Ishikawa (cell line): ENCODE results near the gene YY2.

Experiments used
- CEBPB ChIP-seq: IDR thresholded peaks from 2 replicates; pipeline ENCODE4 v1.6.1; 2012
- CREB1 ChIP-seq: IDR thresholded peaks from 2 replicates; pipeline ENCODE4 v1.6.1; 2012; ENCODE audit warnings: low read depth
- EGR1 ChIP-seq: IDR thresholded peaks from 2 replicates; pipeline ENCODE4 v1.6.1; 2012
- EP300 ChIP-seq: IDR thresholded peaks from 2 replicates; pipeline ENCODE4 v1.6.1; 2012; ENCODE audit warnings: borderline replicate concordance
- FOXM1 ChIP-seq: IDR thresholded peaks from 2 replicates; pipeline ENCODE4 v1.6.1; 2012; ENCODE audit warnings: low read depth, borderline replicate concordance
- NFIC ChIP-seq: IDR thresholded peaks from 2 replicates; pipeline ENCODE4 v1.6.1; 2012
- RAD21 ChIP-seq: IDR thresholded peaks from 2 replicates; pipeline ENCODE4 v1.6.1; 2012; ENCODE audit warnings: low read depth
- TAF1 ChIP-seq: IDR thresholded peaks from 2 replicates; pipeline ENCODE4 v1.6.1; 2012; ENCODE audit warnings: low read depth, mild to moderate bottlenecking
- TCF12 ChIP-seq: IDR thresholded peaks from 2 replicates; pipeline ENCODE4 v1.6.1; 2012; ENCODE audit warnings: low read depth
- TEAD4 ChIP-seq: IDR thresholded peaks from 2 replicates; pipeline ENCODE4 v1.6.1; 2012
- YY1 ChIP-seq: IDR thresholded peaks from 2 replicates; pipeline ENCODE4 v1.6.1; 2012; ENCODE audit warnings: low read depth
- ZBTB7A ChIP-seq: IDR thresholded peaks from 2 replicates; pipeline ENCODE4 v1.6.1; 2012; ENCODE audit warnings: low read depth
- TF ChIP-seq, protein P1 (sequence below): IDR thresholded peaks from 2 replicates; pipeline ENCODE4 v1.6.1; 2012
- TF ChIP-seq, protein P2 (sequence below): IDR thresholded peaks from 2 replicates; pipeline ENCODE4 v1.6.1; 2012; ENCODE audit warnings: low read depth, mild to moderate bottlenecking
- TF ChIP-seq, protein P3 (sequence below): IDR thresholded peaks from 2 replicates; pipeline ENCODE4 v1.6.1; 2012

YY2 gene

DNA sequence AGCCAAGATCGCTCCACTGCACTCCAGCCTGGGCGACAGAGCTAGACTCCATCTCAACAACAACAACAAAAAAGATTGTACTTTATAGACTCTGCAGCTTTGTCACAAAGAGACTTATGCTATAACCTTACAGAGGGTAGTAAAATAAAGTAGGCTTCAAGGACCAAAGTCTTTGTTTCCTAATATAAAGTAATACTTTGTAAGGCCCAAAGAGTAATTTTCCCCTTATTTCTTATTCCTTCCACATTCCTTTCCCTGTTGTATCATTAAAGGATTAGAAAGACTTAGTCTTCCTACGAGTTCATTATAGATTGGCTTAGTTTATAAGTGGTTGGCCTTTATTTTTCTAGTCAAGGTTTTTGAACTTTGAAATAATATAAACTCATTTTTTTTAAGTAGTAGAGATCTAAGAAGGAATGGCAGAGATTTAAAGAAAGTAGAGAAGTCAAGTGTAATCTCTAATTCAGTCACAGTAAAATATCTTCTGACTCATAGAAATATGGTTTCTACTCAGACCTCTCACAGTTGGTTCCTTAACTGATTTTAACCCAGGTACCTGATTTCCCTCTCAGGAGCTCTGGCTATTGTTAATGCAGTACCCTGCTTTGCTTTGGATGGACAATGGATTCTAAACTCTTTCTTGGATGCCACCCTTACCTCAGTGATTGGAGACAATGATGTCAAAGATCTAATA is 26.2 kb downstream of the YY2 start:
- no peak for TF ChIP-seq EP300

DNA sequence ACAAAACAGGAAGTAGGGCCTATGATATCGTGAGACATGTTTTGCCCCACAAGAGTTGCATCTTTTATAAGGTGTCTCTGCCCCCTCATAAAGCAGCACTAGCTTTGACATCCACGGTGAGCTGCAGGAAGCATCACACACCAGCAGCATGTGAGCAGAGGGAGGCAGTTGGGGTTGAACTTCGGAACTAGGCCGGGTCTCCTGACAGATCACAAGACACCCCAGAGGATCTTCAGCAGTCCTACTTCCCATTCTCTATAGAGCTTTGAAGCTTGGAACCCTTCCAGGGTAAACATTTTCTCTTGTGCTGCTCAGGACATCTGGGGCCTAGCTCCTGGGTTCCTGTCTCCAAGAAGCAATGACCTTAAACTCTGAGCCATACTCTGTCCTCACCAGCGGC is 27.5 kb downstream of the YY2 start:
- TF ChIP-seq, protein P1, sequence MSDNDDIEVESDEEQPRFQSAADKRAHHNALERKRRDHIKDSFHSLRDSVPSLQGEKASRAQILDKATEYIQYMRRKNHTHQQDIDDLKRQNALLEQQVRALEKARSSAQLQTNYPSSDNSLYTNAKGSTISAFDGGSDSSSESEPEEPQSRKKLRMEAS, result no peak
- no peak for TF ChIP-seq ZBTB7A
- TF ChIP-seq TCF12, result no peak
- TF ChIP-seq EP300, result no peak
- no peak for TF ChIP-seq CEBPB

DNA sequence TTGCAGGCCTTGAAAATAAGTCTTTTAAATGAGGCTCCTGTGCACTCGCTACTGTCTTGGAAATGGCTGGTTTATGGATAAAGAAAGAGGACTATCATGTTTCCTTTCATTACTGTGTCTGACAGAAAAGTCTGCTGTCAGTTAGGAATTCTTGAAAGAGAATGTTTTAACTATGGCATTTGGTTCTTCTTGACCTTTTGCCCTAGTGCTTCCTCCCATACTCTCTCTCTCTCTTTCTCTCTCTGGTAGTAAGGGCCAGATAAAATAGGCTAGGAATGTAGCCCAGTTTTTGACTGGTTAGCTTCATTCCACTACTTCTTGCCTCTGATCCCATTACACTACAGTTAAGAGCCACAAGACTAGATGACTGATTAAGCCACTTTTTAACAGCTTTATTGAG is 29.8 kb downstream of the YY2 start:
- TF ChIP-seq TEAD4 (no peak), FOXM1 (no peak), CREB1 (no peak), NFIC (no peak), ZBTB7A (no peak), RAD21 (no peak), EGR1 (no peak), YY1 (no peak), TAF1 (no peak), CEBPB (no peak), EP300 (no peak), TCF12 (no peak)
- TF ChIP-seq, protein P1, result no peak
- TF ChIP-seq, protein P2, sequence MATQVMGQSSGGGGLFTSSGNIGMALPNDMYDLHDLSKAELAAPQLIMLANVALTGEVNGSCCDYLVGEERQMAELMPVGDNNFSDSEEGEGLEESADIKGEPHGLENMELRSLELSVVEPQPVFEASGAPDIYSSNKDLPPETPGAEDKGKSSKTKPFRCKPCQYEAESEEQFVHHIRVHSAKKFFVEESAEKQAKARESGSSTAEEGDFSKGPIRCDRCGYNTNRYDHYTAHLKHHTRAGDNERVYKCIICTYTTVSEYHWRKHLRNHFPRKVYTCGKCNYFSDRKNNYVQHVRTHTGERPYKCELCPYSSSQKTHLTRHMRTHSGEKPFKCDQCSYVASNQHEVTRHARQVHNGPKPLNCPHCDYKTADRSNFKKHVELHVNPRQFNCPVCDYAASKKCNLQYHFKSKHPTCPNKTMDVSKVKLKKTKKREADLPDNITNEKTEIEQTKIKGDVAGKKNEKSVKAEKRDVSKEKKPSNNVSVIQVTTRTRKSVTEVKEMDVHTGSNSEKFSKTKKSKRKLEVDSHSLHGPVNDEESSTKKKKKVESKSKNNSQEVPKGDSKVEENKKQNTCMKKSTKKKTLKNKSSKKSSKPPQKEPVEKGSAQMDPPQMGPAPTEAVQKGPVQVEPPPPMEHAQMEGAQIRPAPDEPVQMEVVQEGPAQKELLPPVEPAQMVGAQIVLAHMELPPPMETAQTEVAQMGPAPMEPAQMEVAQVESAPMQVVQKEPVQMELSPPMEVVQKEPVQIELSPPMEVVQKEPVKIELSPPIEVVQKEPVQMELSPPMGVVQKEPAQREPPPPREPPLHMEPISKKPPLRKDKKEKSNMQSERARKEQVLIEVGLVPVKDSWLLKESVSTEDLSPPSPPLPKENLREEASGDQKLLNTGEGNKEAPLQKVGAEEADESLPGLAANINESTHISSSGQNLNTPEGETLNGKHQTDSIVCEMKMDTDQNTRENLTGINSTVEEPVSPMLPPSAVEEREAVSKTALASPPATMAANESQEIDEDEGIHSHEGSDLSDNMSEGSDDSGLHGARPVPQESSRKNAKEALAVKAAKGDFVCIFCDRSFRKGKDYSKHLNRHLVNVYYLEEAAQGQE, result no peak
- TF ChIP-seq, protein P3, sequence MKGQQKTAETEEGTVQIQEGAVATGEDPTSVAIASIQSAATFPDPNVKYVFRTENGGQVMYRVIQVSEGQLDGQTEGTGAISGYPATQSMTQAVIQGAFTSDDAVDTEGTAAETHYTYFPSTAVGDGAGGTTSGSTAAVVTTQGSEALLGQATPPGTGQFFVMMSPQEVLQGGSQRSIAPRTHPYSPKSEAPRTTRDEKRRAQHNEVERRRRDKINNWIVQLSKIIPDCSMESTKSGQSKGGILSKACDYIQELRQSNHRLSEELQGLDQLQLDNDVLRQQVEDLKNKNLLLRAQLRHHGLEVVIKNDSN, result no peak

DNA sequence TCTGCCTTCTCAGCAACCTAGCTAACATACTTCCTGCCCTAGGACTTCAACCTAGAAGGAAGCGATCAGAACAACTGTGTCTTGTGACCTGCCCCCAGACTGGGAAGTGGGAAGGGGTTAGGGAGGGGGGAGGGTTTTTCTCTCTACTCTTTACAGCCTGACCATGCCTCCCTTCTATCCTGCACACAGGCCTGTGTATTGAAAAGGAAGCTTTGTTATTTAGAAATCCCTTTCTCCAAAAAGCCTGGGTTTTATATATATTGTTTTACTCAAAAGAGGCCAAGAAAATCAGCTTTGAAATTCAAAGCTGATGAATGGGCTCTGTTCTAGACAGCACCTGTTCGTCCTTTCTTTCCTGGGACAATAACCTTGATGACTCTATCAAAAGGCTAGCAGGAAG is 49.5 kb downstream of the YY2 start:
- TF ChIP-seq, protein P1, result no peak
- no peak for TF ChIP-seq YY1
- TF ChIP-seq RAD21, result no peak
- no peak for TF ChIP-seq EGR1
- no peak for TF ChIP-seq FOXM1
- TF ChIP-seq TCF12, result no peak
- TF ChIP-seq CEBPB, result no peak
- TF ChIP-seq TAF1, result no peak
- TF ChIP-seq NFIC, result no peak
- TF ChIP-seq, protein P3, result no peak
- no peak for TF ChIP-seq ZBTB7A
- no peak for TF ChIP-seq CREB1
- no peak for TF ChIP-seq TEAD4
- no peak for TF ChIP-seq EP300
- TF ChIP-seq, protein P2, result no peak

DNA sequence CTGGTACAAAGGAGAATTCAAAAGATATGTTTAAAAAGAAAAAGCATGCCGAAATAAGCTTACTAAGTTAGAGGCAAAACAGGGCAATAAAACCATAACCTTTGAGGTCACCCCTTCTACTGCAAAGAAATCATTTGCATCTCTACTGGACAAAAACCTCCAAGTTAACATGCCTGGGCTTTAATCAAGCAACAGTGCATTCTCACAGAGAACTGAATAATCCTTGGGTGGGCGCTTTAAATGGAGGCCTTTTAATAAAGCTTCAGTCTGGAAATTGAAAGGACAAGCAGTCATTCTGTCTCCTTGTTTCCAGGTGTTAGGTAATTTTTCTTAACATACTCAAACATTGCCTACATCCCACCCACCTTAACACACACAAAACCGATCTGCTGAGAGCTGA is 50.2 kb downstream of the YY2 start:
- TF ChIP-seq TEAD4 (no peak), YY1 (no peak), ZBTB7A (no peak), CREB1 (no peak), CEBPB (no peak)

DNA sequence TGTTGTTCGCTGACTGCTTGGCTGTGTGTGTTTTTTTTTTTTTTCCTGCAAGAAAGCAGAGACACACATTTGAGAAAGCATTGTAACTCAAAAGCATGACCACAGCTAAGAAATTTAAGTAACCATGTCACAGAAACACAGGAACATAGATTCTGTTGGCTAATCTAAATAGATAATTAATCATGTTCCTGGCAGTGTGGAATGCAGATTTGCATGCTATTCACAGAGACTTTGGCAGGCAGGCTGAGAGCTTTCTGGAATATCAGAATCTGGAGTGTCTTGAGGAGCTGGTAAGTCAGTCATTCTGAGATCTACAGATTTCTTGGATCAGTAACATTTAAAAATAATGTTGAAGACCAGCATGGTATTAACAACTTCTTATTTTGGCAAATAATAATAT is 51.5 kb downstream of the YY2 start:
- TF ChIP-seq ZBTB7A (no peak), EGR1 (no peak), NFIC (peak; percentile 34; the same call in 1 of the 2 replicates), TEAD4 (peak; percentile 58; the same call in 1 of the 2 replicates), FOXM1 (no peak), YY1 (no peak), RAD21 (no peak)
